Measurements from ENCODE around the gene RPTN. TPM values are rescaled to one million over a fixed set of nuclear protein-coding genes. Genes with fewer than 3 reads are reported as not detected.

Gene RPTN
- total RNA-seq, 1 donor from 2014 or later = not detected

DNA sequence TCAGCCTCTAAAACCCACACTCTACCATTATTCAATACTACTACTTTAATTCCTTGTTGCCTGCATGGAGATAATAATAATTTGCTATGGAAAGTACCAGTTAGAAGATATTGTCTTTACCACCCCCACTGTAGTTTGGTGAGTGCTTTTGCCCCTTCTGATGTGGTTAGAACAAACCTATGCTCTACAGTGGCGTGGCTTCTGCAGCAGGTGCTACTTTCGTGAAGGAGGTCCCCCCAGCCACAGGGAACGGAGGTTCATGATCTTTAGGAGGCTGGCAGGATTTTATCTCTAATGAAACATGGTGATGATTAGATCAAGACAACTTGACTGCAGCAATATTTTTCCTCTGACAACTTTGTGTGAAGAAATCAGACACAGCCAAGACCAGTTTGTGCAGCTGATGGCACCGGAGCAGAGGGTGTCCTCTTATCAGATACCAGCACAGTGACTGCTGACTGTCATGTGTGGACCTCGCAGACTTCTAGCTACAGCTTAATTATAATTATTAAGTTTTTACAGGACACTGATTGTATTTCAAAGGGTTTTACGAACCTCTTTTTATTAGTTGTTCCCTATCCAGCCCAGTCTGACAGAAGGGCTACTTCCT lies 33.1 kb downstream of the RPTN start:
- intact Hi-C loops (cut with DNase I) = no loop called here
- no peak for DNase-seq (ENCODE audit: low spot score)
- no peak for ATAC-seq

DNA sequence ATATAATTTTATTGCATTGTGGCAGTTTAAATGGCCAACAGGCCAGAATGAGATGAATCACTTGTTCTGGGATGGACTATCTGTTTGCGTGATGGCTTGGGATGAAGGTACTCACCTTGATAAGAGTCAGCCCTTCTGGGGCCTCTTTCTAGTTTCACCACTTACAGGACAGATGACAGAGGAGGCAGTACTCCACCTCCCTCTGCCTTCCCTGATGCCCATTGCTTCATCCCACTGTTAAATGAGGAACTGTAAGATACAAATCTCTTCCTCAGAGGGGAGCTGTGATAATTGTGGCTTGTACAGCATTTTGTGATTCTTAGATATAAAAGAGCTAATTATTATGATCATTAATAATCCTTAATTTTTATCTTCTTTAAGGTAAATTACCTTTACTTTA lies 40.1 kb downstream of the RPTN start:
- ATAC-seq = no peak
- intact Hi-C loops (cut with DNase I) = no loop called here
- DNase-seq (ENCODE audit: low spot score) = no peak

DNA sequence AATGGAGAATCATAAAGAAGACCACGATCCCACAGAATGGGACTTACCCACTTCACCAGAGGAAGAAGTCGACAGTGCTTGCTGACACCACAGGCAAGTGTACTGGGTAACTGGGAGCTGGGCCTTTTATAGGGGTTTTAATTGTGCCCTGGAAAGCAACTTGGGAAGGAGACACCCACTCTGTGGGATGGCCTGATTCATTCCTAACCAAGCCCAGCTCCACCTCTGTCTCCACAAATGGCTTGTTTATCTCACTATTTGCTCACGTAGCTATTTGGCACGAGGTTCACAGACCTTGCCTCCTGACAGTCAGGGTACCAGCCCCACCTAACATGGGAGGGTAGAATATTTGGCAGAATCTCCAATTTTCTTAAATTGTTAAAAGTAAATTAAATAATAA lies 43.7 kb downstream of the RPTN start, which contains the start of gene TCHH:
TCHH (minus strand) TSS at position 101 of the 400 bp plus-strand sequence. CDS start 1,364 bp downstream, outside the sequence.
- ATAC-seq (no peak), DNase-seq (ENCODE audit: low spot score) (no peak)
- intact Hi-C loops (cut with DNase I) = no loop called here

DNA sequence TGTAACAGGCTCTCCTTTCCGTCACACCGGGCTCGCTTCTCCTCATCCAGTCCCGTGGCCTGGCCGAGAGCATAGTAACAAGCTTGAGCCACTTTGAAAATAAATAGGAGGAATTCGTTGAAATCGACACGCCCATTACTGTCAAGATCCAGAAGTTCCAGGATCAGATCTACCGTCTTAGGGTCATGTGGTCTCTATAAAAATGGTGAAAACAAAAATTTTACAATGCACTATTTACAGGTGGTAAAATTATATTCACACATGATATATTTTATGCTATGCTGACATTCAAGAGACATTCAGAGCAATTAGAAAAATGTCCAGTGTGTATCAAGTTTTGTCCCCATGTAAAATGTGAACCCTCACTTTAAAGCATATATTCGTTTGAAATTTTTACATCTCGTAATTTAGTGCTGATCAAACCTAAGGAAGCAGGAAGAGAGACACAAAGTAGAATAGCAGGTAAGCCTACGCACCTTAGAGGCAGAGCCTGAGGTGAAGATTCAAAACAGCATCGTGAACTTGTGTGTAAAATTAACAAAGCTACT lies 46.1 kb downstream of the RPTN start:
- no peak for DNase-seq (ENCODE audit: low spot score)
- ATAC-seq = no peak
- intact Hi-C loops (cut with DNase I) = no loop called here

DNA sequence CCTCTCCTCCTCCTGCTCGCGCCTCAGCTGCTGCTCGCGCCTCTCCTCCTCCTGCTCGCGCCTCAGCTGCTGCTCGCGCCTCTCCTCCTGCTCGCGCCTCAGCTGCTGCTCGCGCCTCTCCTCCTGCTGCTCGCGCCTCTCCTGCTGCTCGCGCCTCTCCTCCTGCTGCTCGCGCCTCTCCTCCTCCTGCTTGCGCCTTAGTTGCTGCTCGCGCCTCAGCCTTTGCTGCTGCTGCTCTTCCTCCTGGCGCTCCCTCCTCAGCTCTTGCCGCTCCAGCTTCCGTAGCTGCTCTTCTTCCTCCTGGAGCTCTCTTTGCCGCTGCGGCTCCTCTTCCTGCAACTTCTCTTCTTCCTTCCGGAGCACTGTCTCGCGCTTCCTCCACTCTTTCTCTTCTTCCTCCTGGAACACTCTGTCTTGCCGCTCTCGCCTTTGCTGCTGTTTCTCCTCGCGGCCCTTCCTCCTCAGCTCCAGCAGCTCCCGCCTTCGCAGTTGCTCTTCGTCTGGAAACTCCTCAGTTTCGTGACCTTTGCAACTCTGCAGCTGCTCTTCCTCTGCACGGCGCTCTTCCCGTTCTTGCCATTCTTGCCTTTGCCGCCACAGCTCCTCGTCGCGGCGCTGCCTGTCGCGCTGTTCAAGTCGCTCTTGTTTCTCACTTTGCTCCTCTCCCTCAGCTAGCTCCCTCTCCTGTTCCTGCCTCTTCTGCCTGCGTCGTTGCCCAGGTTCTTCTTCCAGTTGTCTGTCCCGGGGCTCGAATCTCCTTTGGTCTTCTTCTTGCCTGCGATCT lies 46.7 kb downstream of the RPTN start:
- ATAC-seq (no peak), DNase-seq (ENCODE audit: low spot score) (no peak)
- intact Hi-C loops (cut with DNase I) = no loop called here

DNA sequence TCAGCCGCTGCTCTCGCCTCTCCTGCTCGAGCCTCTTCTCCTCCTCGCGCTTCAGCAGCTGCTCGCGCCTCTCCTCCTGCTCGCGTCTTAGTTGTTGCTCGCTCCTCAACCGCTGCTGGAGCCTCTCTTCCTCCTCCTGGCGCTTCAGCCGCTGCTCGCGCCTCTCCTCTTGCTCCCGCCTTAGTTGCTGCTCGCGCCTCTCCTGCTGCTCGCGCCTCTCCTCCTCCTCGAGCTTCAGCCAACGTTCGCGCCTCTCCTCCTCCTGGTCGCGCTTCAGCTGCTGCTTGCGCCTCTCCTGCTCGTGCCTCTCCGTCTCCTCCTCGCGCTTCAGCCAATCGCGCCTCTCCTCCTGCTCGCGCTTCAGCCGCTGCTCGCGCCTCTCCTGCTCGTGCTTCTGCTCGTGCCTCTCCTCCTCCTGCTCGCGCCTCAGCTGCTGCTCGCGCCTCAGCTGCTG lies 47.5 kb downstream of the RPTN start:
- peak; percentile 15 for ATAC-seq

DNA sequence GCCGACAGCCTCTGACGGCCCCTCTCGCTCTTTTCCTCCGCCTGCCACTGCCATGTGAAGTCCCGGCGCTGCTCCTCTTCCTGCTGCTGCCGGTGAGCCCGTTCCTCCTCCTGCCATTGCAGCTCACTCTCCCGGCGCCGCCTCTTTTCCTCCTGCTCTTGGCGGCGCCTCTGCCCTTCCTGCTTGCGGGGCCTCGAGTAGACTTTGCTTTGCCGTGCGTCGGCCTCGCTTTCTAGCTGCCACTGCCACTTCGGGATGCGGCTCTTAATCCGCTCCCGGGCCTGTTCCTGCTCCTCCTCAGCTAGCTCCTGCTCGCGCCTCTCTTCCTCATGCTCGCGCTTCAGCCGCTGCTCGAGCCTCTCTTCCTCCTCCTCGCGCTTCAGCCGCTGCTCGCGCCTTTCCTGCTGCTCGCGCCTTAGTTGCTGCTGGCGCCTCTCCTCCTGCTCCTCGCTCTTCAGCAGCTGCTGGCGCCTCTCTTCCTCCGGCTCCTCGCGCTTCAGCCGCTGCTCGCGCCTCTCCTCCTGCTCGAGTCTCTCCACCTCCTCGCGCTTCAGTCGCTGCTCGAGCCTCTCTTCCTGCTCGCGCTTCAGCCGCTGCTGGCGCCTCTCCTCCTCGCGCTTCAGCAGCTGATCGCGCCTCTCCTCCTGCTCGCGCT lies 48.0 kb downstream of the RPTN start:
- DNase-seq (ENCODE audit: low spot score) = no peak
- intact Hi-C loops (cut with DNase I) = no loop called here
- ATAC-seq = peak; percentile 45

More for the DNA sequence above, 47.5 kb downstream of the RPTN start:
- DNase-seq (ENCODE audit: low spot score) = no peak
- intact Hi-C loops (cut with DNase I) = no loop called here

DNA sequence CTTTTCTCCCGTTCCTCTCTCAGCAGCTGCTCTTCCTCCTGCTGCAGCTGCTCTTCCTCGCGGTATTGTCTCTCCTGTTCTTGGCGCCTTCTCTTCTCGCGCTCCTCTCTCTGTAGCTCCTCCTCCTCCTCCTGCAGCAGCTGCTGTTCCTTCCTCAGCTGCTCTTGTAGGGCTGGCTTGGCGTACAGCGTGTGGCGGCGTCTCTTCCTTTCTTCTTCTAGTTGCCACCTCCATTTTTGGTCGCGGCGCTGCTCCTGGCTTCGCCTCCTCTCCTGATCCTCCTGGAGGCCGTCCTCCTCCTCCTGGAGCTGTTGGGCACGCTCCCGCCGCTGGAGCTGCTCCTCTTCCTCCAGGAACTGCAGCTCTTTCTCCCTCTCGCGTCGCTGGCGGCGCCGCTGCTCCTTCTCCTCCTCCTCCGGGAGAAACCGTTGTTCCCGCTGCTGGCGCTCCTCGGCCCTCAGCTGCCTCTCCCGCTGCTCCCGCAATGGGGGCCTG lies 48.6 kb downstream of the RPTN start:
- DNase-seq (ENCODE audit: low spot score) (no peak), ATAC-seq (peak; percentile 69)
- intact Hi-C loops (cut with DNase I) = no loop called here

DNA sequence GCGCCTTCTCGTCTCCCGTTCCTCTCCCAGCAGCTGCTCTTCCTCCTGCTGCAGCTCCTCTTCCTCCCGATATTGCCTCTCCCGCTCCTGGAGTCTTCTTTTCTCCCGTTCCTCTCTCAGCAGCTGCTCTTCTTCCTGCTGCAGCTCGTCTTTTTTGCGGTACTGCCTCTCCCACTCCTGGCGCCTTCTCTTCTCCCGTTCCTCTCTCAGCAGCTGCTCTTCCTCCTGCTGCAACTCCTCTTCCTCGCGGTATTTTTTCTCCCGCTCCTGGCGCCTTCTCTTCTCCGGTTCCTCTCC lies 49.1 kb downstream of the RPTN start:
- ATAC-seq = no peak
- DNase-seq (ENCODE audit: low spot score) = no peak
- intact Hi-C loops (cut with DNase I) = no loop called here

DNA sequence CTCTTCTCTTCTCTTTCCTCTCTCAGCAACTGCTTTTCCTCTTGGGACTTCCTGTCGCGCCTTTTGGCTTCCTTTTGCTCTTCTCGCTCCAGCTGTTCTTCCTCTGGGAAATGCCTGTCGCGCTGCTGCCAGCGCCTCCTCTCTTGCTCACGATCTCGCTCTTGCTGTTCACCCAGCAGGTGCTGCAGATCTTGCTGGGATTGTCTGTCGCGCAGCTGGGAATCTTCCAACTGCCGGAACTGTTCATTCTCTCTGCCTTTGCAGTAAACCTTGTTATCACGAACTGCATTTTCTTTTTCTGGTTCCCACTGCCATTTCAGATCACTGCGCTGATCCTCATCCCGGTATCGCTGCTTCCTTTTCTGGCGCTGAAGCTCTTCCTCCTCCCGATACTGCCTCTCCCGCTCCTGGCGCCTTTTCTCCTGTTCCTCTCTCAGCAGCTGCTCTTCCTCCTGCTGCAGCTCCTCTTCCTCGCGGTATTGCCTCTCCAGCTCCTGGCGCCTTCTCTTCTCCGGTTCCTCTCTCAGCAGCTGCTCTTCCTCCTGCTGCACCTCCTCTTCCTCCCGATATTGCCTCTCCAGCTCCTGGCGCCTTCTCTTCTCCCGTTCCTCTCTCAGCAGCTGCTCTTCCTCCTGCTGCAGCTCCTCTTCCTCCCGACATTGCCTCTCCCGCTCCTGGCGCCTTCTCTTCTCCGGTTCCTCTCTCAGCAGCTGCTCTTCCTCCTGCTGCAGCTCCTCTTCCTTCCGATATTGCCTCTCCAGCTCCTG lies 49.6 kb downstream of the RPTN start:
- ATAC-seq (no peak), DNase-seq (ENCODE audit: low spot score) (no peak)
- intact Hi-C loops (cut with DNase I) = no loop called here

DNA sequence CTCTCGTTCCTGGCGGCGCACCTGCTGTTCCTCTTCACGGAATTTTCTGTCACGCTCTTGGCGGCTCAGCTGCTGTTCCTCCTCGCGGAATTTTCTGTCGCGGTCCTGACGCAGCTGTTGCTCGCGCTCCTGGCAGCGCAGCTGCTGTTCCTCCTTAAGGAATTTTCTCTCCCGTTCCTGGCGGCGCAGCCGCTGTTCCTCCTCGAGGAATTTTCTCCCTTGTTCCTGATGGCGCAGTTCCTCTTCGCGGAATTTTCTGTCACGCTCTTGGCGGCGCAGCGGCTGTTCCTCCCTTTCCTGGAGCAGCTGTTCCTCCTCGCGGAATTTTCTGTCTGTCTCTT lies 50.2 kb downstream of the RPTN start:
- ATAC-seq = no peak
- intact Hi-C loops (cut with DNase I) = no loop called here
- no peak for DNase-seq (ENCODE audit: low spot score)

DNA sequence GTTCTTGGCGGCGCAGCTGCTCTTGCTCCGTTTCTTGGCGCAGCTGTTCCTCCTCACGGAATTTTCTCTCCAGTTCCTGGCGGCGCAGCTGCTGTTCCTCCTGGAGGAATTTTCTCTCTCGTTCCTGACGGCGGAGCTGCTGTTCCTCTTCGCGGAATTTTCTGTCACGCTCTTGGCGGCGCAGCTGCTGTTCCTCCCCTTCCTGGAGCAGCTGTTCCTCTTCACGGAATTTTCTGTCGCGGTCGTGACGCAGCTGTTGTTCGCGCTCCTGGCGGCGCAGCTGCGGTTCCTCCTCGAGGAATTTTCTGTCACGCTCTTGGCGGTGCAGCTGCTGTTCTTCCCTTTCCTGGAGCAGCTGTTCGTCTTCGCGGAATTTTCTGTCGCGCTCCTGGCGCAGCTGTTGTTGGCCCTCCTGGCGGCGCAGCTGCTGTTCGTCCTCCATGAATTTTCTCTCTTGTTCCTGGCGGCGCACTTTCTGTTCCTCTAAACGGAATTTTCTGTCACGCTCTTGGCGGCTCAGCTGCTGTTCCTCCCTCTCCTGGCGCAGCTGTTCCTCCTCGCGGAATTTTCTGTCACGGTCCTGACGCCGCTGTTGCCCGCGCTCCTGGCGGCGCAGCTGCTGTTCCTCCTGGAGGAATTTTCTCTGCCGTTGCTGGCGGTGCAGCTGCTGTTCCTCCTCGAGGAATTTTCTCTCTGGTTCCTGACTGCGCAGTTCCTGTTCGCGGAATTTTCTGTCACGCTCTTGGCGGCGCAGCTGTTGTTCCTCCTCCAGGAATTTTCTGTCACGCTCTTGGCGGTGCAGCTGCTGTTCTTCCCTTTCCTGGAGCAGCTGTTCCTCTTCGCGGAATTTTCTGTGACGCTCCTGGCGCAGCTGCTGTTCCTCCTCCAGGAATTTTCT lies 50.8 kb downstream of the RPTN start:
- intact Hi-C loops (cut with DNase I) = no loop called here
- DNase-seq (ENCODE audit: low spot score) (no peak), ATAC-seq (peak; percentile 30)

DNA sequence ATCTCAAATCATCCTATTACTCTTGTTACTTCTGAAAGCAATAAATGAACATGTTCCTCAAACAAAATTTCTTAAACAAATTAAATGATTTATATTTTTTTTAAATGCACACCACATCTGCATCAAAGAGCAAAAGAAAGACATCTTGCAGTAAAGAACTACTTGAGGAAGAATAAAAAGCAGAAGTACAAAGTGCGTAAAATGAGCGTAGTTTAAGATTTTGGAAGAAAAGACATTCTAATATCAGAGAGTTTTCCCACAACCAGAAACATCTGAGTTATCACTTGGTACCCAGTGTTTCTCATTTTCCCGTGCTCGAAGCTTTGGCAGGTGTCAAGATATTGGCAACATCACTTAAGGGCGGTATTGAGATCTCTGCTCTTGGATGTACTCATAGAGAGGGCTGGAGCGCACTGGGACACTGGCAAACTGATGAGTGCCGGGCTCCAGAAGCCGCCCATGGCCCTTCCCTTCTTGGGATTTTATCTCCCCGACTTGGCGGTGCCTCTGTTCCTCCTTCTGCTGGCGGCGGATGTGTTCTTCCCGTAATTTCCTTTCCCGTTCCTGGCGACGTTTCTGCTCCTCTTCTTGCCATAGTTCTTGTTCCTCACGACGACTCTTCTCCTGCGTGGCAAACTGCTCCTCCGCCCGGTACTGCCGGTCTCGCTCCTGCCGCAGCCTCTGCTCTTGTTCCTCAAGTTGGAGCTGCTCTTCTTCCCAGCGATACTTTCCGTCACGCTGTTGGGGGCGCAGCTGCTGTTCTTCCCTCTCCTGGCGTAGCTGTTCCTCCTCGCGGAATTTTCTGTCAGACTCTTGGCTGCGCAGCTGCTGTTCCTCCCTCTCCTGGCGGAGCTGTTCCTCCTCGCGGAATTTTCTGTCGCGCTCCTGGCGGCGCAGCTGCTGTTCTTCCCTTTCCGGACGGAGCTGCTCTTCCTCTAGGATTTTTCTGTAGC lies 51.7 kb downstream of the RPTN start:
- ATAC-seq = no peak
- intact Hi-C loops (cut with DNase I) = no loop called here
- no peak for DNase-seq (ENCODE audit: low spot score)

DNA sequence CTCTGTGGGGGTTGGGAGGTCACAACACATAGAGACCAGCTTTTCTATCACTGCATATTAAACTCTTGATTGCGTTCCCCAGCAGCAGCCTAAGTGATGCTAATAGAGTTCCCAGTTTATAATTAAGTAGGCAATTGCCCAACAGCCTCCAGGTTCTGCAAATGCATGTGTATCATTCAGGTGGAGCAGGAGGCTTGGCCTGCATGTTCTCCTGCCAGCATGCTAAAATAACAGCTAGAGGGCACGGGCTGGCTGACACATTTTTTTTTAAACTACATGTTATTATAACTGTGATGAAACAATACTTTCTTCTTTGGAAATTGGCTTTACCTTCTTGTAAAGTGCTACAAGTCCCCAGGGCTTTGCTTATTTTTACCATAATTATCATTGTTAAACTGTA lies 54.2 kb downstream of the RPTN start:
- ATAC-seq (no peak), DNase-seq (ENCODE audit: low spot score) (no peak)
- intact Hi-C loops (cut with DNase I) = no loop called here
